ENCODE results near the gene ZNF638.

Gene ZNF638

DNA sequence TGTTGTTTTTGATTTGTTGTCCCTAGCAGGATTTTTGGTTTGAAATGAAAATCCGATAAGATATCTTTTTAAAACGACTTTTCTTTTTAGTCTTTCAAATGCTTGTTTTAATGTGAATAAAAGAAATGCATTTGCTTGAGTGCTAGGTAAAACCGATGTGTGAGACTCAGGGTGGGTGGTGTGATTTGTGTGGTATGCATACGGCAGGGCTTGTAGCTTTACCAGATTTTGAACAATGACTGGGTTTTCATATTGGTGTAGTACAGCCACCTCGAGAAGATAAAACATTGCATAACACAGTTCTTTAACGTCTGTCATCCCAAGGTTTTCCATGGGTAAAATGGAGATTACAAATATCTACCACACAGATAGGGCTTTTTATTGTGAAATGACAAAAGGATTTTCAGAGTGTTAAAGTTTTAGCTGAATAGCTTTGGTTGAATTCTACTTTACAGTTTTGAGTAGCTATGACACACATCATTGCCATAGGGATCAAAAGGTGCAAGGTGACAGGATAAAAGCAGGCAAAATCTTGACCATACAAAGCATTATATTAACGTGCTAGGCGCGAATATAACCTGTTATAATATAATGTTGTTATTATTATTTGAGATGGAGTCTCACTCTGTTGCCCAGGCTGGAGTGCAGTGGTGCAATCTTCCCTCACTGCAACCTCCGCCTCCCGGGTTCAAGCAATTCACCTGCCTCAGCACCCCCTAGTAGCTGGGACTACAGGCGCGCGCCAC, 824 bp upstream of the ZNF638 start:
- DNase-seq = no peak

GRCh38 chr2:71331331-71331580, 326 bp upstream of the ZNF638 start:
- peak in 1 of 10 donors; percentile 69 for DNase-seq

More for the DNA sequence above, 824 bp upstream of the ZNF638 start:
- intact Hi-C loops (cut with DNase I) = loop anchor here (5.0 kb wide), 2 partner anchors 33 to 53 kb away; no protein-coding TSS in a partner anchor

GRCh38 chr2:71332435-71332796, 834 bp downstream of the ZNF638 start:
- intact Hi-C loops (cut with DNase I) = loop anchor here (5.0 kb wide), 2 partner anchors 35 to 55 kb away; no protein-coding TSS in a partner anchor

More at GRCh38 chr2:71331331-71331580, 326 bp upstream of the ZNF638 start:
- intact Hi-C loops (cut with DNase I) = loop anchor here (5.0 kb wide), 2 partner anchors 34 to 54 kb away; no protein-coding TSS in a partner anchor

GRCh38 chr2:71333619-71334018, 2.0 kb downstream of the ZNF638 start:
- intact Hi-C loops (cut with DNase I) = loop anchor here (5.0 kb wide), 2 partner anchors 36 to 56 kb away; no protein-coding TSS in a partner anchor
- DNase-seq = no peak

More at GRCh38 chr2:71332435-71332796, 834 bp downstream of the ZNF638 start:
- DNase-seq = no peak

DNA sequence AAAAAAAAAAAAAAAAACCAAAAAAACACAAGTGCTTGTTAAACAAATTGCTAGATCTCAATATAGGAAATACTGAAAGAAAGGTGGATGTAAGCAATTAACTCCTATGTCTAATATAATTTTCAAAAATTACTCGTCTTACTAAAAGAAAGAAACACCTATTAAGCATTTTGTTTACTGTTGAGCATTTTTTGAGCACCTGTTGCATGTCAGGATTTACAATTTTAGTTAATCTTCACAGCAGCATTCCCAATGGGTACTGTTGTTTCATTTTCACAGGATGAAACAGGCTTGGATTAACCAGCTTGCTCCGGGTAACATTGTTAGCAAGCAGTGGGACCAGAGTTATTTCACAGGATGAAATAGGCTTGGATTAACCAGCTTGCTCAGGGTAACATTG, 4.8 kb downstream of the ZNF638 start:
- intact Hi-C loops (cut with DNase I) = no loop called here
- DNase-seq = no peak

GRCh38 chr2:71336802-71337201, 5.2 kb downstream of the ZNF638 start:
- intact Hi-C loops (cut with DNase I) = no loop called here
- DNase-seq = no peak

DNA sequence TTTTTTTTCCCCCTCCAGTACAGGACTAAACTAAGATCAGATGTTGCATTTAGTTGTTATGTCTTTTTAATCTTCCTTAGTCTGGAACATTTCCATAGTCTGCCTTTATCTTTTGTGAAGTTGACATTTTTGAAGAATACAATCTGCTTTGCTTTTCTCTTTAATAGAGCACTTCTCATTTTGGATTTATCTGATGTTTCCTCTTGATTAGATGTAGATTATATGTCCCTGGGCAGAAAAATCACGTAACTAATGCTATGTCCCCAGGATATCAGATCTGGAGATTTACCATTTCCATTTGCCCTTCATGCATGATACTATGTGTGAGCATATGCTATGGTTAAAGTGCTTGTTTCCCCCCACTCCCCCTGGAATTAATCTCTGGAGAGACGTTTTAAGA, 6.2 kb downstream of the ZNF638 start:
- no peak for DNase-seq
- intact Hi-C loops (cut with DNase I) = no loop called here

DNA sequence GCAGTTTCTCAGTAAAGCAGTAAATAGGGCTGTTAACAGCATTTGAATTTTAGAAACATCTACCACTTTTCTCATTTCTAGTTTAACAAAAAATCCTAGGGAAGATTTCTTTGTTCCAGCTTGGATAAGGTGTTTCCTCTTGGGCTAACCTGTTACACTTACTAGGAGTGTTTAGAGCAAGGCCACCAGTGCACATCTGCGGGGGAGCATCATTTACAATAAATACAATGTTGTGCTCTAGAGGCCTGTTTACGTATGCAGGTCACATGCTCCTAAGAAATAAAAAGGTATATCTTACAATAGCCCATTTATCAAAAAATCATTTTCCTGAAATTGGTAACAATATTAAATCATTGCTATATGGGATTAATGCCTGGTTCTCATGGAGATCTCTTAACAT, 8.1 kb downstream of the ZNF638 start:
- DNase-seq = no peak
- intact Hi-C loops (cut with DNase I) = no loop called here

DNA sequence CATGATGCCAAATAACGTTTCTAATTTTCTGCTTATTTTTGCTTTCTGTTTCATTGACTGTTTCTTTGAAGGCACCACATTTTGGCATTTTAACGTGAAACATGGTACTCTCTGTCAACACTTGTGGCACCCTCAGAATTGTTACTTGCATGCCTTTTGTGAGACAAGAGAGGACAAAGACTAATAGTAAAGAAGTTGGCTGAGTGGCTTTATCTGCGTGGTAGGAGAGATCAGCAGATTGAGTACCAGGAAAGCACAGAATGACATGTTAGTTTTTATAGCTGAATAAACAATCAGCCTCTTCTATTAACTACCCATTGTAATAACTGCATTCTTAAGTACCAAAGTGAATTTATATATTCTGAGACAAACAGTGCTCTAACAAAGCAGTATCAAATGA, 8.6 kb downstream of the ZNF638 start:
- intact Hi-C loops (cut with DNase I) = no loop called here

DNA sequence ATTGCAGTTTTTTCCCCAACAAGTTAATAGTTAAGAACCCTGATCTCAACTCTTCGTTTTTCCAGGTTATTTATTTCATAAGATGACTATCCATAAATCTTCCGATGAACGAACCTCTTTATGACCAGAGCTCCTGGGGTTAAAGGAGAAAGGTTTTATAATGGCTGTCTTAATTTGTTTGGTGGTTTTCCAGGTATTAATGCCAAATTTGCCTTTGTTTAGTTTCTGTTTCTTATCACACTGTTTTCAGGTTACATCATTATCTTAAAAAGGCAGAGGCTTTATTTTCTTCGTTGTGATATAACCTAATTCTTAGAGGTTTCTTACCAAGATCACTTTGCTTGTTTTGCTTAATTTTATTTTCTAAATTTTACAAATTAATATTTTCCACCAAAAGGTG, 10.1 kb downstream of the ZNF638 start:
- intact Hi-C loops (cut with DNase I) = no loop called here
- no peak for DNase-seq

More for the DNA sequence above, 8.6 kb downstream of the ZNF638 start:
- DNase-seq = no peak

GRCh38 chr2:71346065-71346464, 14.5 kb downstream of the ZNF638 start:
- DNase-seq = no peak
- intact Hi-C loops (cut with DNase I) = no loop called here

DNA sequence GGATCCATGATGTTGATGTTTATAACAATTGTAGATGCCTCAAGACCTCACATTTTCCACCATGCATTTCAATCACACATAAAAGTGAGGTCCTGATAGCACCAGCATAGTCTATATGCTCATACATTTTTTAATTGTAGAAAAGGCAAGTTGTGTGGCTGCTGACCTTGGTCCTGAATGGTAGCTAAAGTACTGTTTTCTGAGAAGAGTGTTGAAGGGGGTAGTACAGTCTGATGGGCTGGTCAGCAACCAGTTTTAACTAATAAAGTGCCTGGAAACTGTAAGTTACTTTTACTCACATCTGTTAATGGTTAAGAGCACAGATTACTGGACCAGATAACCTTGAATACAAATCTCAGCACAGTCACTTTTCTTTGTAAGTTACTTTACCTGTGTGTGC, 15.9 kb downstream of the ZNF638 start:
- intact Hi-C loops (cut with DNase I) = no loop called here
- DNase-seq = no peak

GRCh38 chr2:71348302-71348701, 16.7 kb downstream of the ZNF638 start:
- intact Hi-C loops (cut with DNase I) = no loop called here
- no peak for DNase-seq

DNA sequence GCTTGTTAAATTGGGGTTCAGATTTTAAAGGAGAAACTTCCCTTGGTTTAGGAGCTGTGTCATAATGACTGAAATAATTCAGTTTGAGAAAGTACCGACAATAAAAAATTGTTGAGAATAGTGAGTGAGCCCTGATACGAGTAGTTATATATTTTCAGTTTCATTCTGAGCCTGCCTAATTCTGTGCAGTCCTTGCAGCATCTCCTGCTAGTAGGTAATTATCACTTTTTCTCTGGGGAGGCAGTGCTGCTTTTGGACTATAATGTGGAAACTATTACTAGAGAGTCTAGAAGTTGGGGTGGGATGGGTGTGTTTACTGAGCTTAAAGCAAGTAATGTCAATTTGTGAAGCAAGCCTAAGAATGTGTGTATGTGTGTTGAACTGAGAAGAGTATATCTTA, 21.7 kb downstream of the ZNF638 start:
- DNase-seq = no peak
- intact Hi-C loops (cut with DNase I) = no loop called here

DNA sequence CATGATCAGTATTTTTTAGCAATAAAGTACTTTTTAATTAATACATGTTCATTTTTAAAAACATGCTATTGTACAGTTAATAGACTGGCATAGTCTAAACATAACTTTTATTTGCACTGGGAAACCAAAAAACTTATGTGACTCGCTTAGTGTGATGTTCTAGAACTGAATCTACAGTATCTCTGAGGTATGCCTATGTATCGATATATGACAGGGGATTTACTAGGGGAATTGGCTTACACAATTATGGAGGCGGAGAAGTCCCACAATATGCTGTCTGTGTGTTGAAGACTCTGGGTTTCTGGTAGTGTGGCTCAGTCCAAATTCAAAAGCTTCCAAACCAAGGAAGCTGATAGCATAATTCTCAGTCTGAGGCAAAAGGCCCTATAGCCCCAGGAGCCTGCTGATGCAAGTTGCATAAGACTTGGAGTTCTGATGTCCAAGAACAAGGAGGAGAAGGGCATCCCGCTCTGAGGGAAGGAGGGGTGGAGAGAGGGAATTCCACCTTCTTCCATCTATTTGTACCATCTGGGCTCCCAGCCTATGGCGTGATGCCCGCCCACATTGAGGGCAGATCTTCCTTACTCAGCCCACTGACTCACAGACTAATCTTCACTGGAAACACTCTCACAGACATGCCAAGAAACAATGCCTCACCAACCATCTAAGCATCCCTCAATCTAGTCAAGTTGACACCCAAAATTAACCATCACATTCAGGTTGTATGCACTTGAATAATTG, 27.5 kb downstream of the ZNF638 start:
- intact Hi-C loops (cut with DNase I) = no loop called here
- peak in 3 of 10 donors; percentile 55 to 89 (median 75) for DNase-seq

DNA sequence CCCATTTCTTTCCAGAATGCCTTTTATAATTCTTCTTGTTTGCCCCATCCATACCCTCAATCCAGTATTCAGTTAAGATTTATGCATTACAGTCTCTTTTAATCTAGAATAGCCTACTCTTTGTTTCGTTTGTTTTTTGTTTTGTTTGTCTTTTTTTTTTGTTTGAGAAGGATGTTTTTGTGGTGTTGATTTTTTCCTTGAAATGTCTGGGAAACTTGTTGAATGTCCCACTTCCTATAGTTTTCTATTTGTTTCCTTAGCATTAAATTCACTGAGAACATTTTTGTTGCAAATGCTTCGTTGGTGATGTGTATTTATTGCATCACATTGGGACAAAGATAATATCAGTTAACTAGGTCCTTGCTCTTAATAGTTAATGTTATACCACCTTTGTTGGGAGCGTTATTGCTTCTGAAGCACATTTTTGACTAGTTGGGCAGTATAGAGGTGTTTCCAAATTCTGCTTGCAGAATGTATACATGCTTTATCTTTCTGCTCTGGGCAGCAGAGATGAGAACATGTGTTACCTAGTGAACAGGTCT, 28.9 kb downstream of the ZNF638 start:
- intact Hi-C loops (cut with DNase I) = no loop called here
- no peak for DNase-seq

- no peak for DNase-seq
- intact Hi-C loops (cut with DNase I) = no loop called here
Observed at GRCh38 chr2:71361631-71362030, 30.0 kb downstream of the ZNF638 start.

GRCh38 chr2:71362447-71362846, 30.9 kb downstream of the ZNF638 start:
- intact Hi-C loops (cut with DNase I) = no loop called here
- no peak for DNase-seq

GRCh38 chr2:71370015-71370414, 38.4 kb downstream of the ZNF638 start:
- intact Hi-C loops (cut with DNase I) = no loop called here
- DNase-seq = no peak

DNA sequence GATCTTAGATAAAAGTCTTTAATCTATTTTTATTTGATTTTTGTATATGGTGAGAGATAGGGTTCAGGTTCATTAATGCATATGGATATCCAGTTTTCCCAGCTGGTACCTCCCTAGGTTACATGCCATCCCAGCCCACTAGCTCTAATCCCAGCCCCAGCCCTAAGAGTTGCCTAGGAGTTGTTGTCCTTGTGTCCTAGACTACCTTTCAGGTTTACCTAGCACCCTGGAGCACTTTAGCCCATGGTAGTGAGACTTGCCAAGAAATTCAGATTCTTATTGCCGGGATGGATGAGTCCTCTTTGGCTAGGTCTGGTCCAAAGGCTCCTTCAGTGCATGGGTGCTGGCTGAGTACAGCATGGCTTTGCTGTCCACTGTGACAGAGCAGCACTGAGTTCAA, 40.5 kb downstream of the ZNF638 start:
- DNase-seq = no peak
- intact Hi-C loops (cut with DNase I) = no loop called here

GRCh38 chr2:71379086-71379485, 47.5 kb downstream of the ZNF638 start:
- DNase-seq = no peak
- intact Hi-C loops (cut with DNase I) = no loop called here

DNA sequence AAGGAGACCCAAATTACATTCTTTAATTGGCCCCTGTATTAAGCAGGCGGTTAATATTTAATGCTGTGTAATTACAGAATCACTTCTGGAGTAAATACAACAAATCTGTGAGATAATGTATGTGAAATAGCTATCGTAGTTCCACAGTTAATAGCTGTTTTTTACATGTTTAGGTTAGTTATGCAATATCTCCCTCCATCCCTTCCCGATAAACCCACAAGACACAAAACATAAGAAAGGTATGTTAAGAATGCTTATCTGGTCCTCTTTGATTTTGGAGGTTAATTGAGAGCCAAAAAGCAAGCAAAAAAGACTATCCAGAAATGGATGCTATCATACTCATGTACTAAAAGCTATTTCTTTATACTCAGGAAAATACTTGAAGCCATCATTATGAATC, 49.1 kb downstream of the ZNF638 start:
- intact Hi-C loops (cut with DNase I) = no loop called here
- DNase-seq = no peak

Data from posterior cingulate gyrus (tissue), 11 donors.